Hepatocyte (in vitro differentiated cells): Measurements from ENCODE around the gene JMJD1C.

Experiments
- CTCF ChIP-seq: fragments of 200-600 bp; sonication (generic); IDR thresholded peaks from 2 replicates; pipeline ENCODE4 v1.5.1; 2016; ENCODE audit warnings: antibody characterized with exemption, mild to moderate bottlenecking; ENCODE audit not compliant: poor library complexity
- EZH2 ChIP-seq: fragments of 200-600 bp; sonication (generic); IDR thresholded peaks from 2 replicates; pipeline ENCODE4 v1.6.1; 2016; ENCODE audit warnings: antibody characterized with exemption, mild to moderate bottlenecking, borderline replicate concordance
- EZH2phosphoT487 ChIP-seq: fragments of 200-600 bp; sonication (generic); IDR thresholded peaks from one replicate; pipeline ENCODE4 v1.6.1; 2018; ENCODE audit warnings: antibody characterized with exemption, mild to moderate bottlenecking, low read depth, moderate library complexity; ENCODE audit not compliant: unreplicated experiment, severe bottlenecking

GRCh38 chr10:63150745-63151144, 315.0 kb downstream of the JMJD1C start:
- no peak for TF ChIP-seq CTCF
- TF ChIP-seq EZH2phosphoT487, result no peak
- no peak for TF ChIP-seq EZH2
